ENCODE data around the gene RPTOR.

RPTOR gene

DNA sequence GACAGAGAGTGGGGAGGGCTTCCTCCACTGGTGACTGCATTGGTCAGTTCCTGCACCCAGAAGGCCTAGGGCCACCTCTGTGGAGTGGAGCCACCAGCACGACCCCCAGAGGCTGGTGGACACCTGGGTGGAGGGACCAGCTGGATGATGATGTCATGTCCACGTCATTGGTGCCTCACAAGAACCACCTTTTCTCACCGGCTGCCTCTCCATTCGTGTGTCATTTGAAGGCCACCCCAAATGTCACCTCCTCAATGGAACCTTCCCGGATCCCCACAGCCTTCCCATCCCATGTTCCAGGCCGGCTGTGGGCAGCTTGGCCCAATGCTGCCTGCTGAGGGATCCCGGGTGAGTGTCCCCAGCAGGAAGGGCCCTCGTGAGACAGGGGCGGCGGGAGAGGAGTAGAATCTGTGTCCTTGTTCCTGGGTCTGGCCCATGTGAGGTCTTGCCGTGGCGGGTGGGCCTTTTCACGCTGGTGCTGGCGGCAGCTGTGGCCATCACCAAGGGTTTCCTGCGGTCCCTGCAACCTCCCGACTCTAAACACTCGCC, 437.9 kb downstream of the RPTOR start:
- CTCF ChIA-PET = no interaction called here
- TF ChIP-seq, protein P1, sequence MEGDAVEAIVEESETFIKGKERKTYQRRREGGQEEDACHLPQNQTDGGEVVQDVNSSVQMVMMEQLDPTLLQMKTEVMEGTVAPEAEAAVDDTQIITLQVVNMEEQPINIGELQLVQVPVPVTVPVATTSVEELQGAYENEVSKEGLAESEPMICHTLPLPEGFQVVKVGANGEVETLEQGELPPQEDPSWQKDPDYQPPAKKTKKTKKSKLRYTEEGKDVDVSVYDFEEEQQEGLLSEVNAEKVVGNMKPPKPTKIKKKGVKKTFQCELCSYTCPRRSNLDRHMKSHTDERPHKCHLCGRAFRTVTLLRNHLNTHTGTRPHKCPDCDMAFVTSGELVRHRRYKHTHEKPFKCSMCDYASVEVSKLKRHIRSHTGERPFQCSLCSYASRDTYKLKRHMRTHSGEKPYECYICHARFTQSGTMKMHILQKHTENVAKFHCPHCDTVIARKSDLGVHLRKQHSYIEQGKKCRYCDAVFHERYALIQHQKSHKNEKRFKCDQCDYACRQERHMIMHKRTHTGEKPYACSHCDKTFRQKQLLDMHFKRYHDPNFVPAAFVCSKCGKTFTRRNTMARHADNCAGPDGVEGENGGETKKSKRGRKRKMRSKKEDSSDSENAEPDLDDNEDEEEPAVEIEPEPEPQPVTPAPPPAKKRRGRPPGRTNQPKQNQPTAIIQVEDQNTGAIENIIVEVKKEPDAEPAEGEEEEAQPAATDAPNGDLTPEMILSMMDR (conservative IDR thresholded peaks at IDR 0.05; ENCODE audit: low read depth) = no peak
- H3K27ac ChIP-seq = no peak overlapping the region
- POLR2A ChIA-PET (ENCODE audit: low non-redundant PET) = no interaction called here
- no peak for DNase-seq (ENCODE audit: low spot score)

DNA sequence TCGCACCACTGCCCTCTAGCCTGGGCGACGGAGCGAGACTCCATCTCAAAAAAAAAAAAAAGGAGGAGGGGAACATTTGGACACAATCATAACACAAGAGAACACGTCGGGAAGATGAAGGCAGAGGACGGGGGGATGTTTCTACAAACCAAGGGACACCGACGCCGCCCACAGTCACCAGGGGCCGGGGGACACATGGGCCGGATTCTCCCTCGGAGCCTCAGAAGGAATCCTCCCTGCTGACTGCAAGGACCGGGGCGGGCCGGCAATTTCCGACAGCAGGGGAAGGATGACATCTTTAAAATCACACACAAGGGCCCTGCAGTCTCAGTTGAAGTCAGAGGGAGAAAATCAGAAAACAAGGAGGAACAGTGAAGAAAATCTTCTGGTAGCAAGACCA, 438.9 kb downstream of the RPTOR start:
- no peak overlapping the region for H3K27ac ChIP-seq
- ChIA-PET POLR2A (ENCODE audit: low non-redundant PET) (no interaction called here), CTCF (no interaction called here)
- no peak for DNase-seq (ENCODE audit: low spot score)
- TF ChIP-seq, protein P1 (conservative IDR thresholded peaks at IDR 0.05; ENCODE audit: low read depth) = no peak

DNA sequence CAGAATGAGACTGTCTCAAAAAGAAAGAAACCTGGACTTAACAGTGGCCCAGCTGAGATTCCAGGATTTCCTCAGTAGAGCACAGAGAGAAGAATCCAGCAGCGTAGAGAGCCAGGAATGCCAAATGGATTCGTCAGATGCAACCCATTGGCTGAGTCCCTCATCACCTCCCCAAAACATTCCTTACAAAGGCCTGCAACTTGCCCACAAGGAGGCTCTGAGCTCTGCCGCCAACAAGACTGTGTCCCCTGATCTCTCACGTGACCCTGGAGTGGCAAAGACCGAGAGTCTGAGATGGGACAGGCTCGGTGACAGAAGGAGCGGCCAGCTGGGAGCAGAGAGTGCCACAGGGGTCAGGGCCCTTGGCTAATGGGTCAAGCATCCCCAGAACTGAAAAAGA, 440.1 kb downstream of the RPTOR start:
- no peak for DNase-seq (ENCODE audit: low spot score)
- no peak overlapping the region for H3K27ac ChIP-seq
- ChIA-PET CTCF (interaction anchor here (1.6 kb wide), 1 partner anchor 557 kb away, joined by 4 read pairs; no protein-coding TSS in a partner anchor), POLR2A (ENCODE audit: low non-redundant PET) (no interaction called here)
- TF ChIP-seq, protein P1 (conservative IDR thresholded peaks at IDR 0.05; ENCODE audit: low read depth) = no peak

DNA sequence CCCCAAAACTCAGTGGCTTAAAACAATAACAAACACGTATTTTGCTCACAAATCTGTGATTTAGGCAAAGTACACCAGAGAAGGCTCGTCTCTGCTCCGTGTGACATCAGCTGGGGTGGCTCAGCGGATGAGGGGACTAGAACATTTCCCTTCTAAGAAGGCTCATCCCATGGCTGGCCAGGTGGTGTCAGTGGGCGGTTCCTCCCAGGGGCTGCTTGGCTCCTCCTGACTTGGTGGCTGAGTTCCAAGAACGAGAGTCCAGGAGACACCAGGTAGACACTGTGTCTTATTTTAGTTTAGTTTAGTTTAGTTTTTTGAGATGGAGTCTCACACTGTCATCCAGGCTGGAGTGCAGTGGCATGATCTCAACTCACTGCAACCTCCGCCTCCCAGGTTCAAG, 441.4 kb downstream of the RPTOR start:
- ChIA-PET CTCF (no interaction called here), POLR2A (ENCODE audit: low non-redundant PET) (no interaction called here)
- TF ChIP-seq, protein P1 (conservative IDR thresholded peaks at IDR 0.05; ENCODE audit: low read depth) = no peak

DNA sequence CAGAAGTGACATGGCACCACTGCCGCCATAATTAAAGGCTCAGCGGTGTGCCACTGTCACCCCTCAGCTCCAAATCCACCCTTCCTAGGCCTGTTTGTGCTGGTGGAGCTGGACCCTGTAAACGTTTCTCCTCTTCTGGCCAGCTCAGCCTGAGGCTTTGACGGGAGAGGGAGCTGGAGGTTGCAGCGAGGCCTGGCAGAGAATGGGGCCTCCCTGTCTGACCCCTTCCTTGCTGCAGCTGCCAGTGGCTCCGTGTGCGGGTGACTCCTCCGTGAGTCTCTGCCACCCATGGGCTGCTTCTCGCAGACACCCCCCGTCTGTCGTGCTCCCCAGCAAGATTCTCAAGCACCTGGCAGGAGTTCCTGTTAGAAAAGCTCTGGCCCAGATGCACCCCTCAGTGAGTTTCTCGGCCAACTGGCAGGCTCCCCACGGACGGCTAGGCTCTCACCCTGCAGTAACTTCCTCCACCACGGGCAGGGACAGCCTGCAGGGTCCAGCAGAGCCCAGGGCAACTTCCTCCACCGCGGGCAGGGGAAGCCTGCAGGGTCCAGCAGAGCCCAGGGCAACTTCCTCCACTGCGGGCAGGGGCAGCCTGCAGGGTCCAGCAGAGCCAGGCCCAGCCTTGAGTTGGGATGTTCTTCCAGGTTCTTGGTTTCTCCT, 442.3 kb downstream of the RPTOR start:
- CTCF ChIA-PET = interaction anchor here (0.6 kb wide), 1 partner anchor 156 kb away, joined by 3 read pairs; no protein-coding TSS in a partner anchor
- DNase-seq (ENCODE audit: low spot score) = no peak
- TF ChIP-seq, protein P1 (conservative IDR thresholded peaks at IDR 0.05; ENCODE audit: low read depth) = no peak
- peak overlapping the region; percentile 1; the same call in 1 of the 2 replicates for H3K27ac ChIP-seq
- POLR2A ChIA-PET (ENCODE audit: low non-redundant PET) = no interaction called here

More for the DNA sequence above, 441.4 kb downstream of the RPTOR start:
- H3K27ac ChIP-seq = no peak overlapping the region
- DNase-seq (ENCODE audit: low spot score) = no peak

DNA sequence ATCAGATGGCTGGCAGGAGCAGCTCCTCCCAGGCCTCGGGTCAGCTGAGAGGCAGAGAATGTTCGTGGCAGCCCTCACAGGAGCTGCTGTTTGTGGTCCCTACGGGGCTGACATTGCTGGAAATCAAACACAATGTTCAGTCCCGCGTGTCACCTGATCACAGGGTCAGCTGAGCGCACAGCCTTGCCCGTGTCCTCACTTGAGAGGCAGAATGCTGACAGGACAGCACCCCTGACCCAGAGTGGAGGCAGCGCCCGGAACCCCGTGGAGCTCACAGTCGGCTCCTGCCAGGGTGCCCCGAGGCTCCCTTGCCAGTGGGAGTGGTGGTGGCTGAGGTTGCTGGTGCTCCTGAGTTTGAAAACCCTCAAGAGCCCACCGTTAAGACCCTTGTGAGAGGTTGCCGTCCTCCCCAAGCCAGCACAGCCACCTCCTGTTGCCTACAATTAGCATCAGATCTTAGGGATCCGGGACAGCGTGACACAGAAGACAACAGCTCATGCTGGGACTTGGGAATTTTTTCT, 443.4 kb downstream of the RPTOR start:
- ChIA-PET POLR2A (ENCODE audit: low non-redundant PET) (no interaction called here), CTCF (interaction anchor here (0.5 to 0.8 kb wide), 3 partner anchors 83 to 561 kb away, joined by 3 read pairs; no protein-coding TSS in a partner anchor)
- DNase-seq (ENCODE audit: low spot score) = no peak
- TF ChIP-seq, protein P1 (conservative IDR thresholded peaks at IDR 0.05; ENCODE audit: low read depth) = no peak
- H3K27ac ChIP-seq = peak overlapping the region; percentile 21

Measured in RWPE1 (cell line).